Osteoblast (primary cell): ENCODE results near the gene FSTL4. TPM values are rescaled to one million over a fixed set of nuclear protein-coding genes. Genes with fewer than 3 reads are reported as not detected.

Experiments used
- DNase-seq: peaks from one replicate; pipeline ENCODE4 v3.0.0; 2011; ENCODE audit warnings: low spot score, mixed read lengths; ENCODE audit not compliant: insufficient read length; ENCODE audit errors: missing footprints
- H2AFZ ChIP-seq: 2 replicates; pipeline ENCODE4 v1.6.0; 2011; ENCODE audit warnings: mild to moderate bottlenecking, low read length
- H3K27ac ChIP-seq: 2 replicates; pipeline ENCODE4 v1.5.1; 2011; ENCODE audit warnings: mild to moderate bottlenecking, low read depth, low read length, moderate library complexity
- H3K27me3 ChIP-seq: 2 replicates; pipeline ENCODE4 v1.6.0; 2012; ENCODE audit warnings: mild to moderate bottlenecking, control low read depth, inconsistent platforms, low read length, moderate library complexity; ENCODE audit not compliant: insufficient read depth
- H3K36me3 ChIP-seq: 2 replicates; pipeline ENCODE4 v1.5.1; 2011; ENCODE audit warnings: mild to moderate bottlenecking, low read length, control low read depth, moderate library complexity; ENCODE audit not compliant: insufficient read depth
- H3K4me1 ChIP-seq: 2 replicates; pipeline ENCODE4 v1.5.1; 2011; ENCODE audit warnings: mild to moderate bottlenecking, low read length, control low read depth, moderate library complexity; ENCODE audit not compliant: insufficient read depth
- H3K4me2 ChIP-seq: 2 replicates; pipeline ENCODE4 v1.6.0; 2011; ENCODE audit warnings: mild to moderate bottlenecking, low read length; ENCODE audit not compliant: insufficient read depth
- H3K4me3 ChIP-seq: fragments of 200-600 bp; sonication (generic); 3 replicates; pipeline ENCODE4 v1.5.1; 2012; ENCODE audit warnings: mild to moderate bottlenecking, low read length, inconsistent platforms; ENCODE audit not compliant: insufficient read depth
- H3K79me2 ChIP-seq: 2 replicates; pipeline ENCODE4 v1.6.0; 2012; ENCODE audit warnings: mild to moderate bottlenecking, low read length, control low read depth, inconsistent platforms; ENCODE audit not compliant: insufficient read depth
- H3K9me3 ChIP-seq: 2 replicates; pipeline ENCODE4 v1.5.1; 2011; ENCODE audit warnings: low read depth, low read length, control low read depth
- H4K20me1 ChIP-seq: 2 replicates; pipeline ENCODE4 v1.6.0; 2012; ENCODE audit warnings: mild to moderate bottlenecking, low read length, control low read depth; ENCODE audit not compliant: insufficient read depth
- CTCF ChIP-seq: IDR thresholded peaks from 2 replicates; pipeline ENCODE4 v1.5.1; 2011; ENCODE audit warnings: mild to moderate bottlenecking, low read depth, low read length, moderate library complexity; ENCODE audit errors: extremely low read depth
- total RNA-seq: library from RNA; depleted of rRNA; stranded (reverse); fragments of >200 nt; gene quantifications from 2 replicates; pipeline ENCODE4 v1.2.3, GENCODE V29; 2012

FSTL4 gene
- total RNA-seq, 1 donor = not detected

- Histone ChIP-seq H3K4me2 (no peak overlapping the region), H3K36me3 (no peaks in the 10 kb centered on the region), H4K20me1 (no peaks in the 10 kb centered on the region), H2AFZ (no peak overlapping the region), H3K27me3 (no peaks in the 10 kb centered on the region), H3K4me3 (no peak overlapping the region), H3K79me2 (no peaks in the 10 kb centered on the region), H3K27ac (no peak overlapping the region), H3K4me1 (no peaks in the 10 kb centered on the region), H3K9me3 (no peaks in the 10 kb centered on the region)
- TF ChIP-seq CTCF = no peak
- no peak for DNase-seq
These were observed 77.8 kb downstream of the FSTL4 start for GRCh38 chr5:133534566-133534965.

- Histone ChIP-seq H3K36me3 (no peaks in the 10 kb centered on the region), H3K4me2 (no peak overlapping the region), H3K79me2 (no peaks in the 10 kb centered on the region), H3K27ac (no peak overlapping the region), H3K27me3 (no peaks in the 10 kb centered on the region), H3K4me1 (no peaks in the 10 kb centered on the region), H3K4me3 (no peak overlapping the region), H3K9me3 (no peaks in the 10 kb centered on the region), H4K20me1 (no peaks in the 10 kb centered on the region), H2AFZ (no peak overlapping the region)
- no peak for DNase-seq
- no peak for TF ChIP-seq CTCF
These were observed 78.8 kb downstream of the FSTL4 start for GRCh38 chr5:133533541-133533940.

- DNase-seq = no peak
- no peak overlapping the region for H3K4me2 ChIP-seq
- no peaks in the 10 kb centered on the region for H3K79me2 ChIP-seq
- H3K9me3 ChIP-seq = no peaks in the 10 kb centered on the region
- H2AFZ ChIP-seq = no peak overlapping the region
- H3K27me3 ChIP-seq = no peaks in the 10 kb centered on the region
- H3K4me1 ChIP-seq = no peaks in the 10 kb centered on the region
- H3K4me3 ChIP-seq = no peak overlapping the region
- H3K36me3 ChIP-seq = no peaks in the 10 kb centered on the region
- H3K27ac ChIP-seq = no peak overlapping the region
- no peaks in the 10 kb centered on the region for H4K20me1 ChIP-seq
- no peak for TF ChIP-seq CTCF
These were observed 80.7 kb downstream of the FSTL4 start for GRCh38 chr5:133531594-133531993.

- Histone ChIP-seq H4K20me1 (no peaks in the 10 kb centered on the region), H3K4me2 (no peak overlapping the region), H3K4me1 (no peaks in the 10 kb centered on the region), H3K4me3 (no peak overlapping the region), H3K36me3 (no peaks in the 10 kb centered on the region), H3K27ac (no peak overlapping the region), H2AFZ (no peak overlapping the region), H3K9me3 (no peaks in the 10 kb centered on the region), H3K27me3 (no peaks in the 10 kb centered on the region), H3K79me2 (no peaks in the 10 kb centered on the region)
- no peak for DNase-seq
- no peak for TF ChIP-seq CTCF
These were observed 81.2 kb downstream of the FSTL4 start for GRCh38 chr5:133531178-133531577.
